ENCODE data around the gene ZXDC. TPM values are rescaled to one million over a fixed set of nuclear protein-coding genes. Genes with fewer than 3 reads are reported as not detected.

Gene ZXDC
- total and polyA plus RNA-seq, 2 donors (not counting 3 experiments of a cell fraction or from before 2014, with no cell fraction given) = 15.2 to 22.6 TPM

DNA sequence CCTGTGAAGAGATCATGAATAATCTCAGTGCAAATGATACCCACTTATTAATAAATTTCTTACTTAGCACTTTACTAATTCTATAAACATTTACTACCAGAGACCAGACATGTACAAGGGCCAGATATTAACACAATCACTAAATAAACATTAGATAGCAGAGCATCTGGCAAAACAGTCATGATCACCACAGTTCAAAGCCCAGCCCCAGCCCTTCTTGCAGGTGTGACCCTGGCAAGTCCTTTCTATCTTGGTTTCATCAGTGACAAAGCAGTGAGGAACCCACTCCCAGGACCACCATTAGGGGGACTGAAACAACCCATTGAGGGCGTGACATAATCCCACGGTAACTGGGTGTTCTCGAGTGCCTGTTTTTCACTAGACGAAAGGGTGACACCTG, 11.6 kb downstream of the ZXDC start:
- Histone ChIP-seq H2AFZ (ENCODE audit: low read depth, low read length) (no peak overlapping the region), H3K4me2 (ENCODE audit: insufficient read depth, low read length) (no peak overlapping the region), H3K4me1 (ENCODE audit: control insufficient read depth, extremely low read depth, insufficient read depth, low read length) (no peaks in the 10 kb centered on the region), H3K9me3 (replicated peaks; ENCODE audit: control insufficient read depth, insufficient read depth, low read length) (no peaks in the 10 kb centered on the region), H4K20me1 (replicated peaks; ENCODE audit: control insufficient read depth, extremely low read depth, insufficient read depth, low read length) (no peaks in the 10 kb centered on the region), H3K27ac (ENCODE audit: insufficient read depth, low read depth, low read length) (no peak overlapping the region), H3K27me3 (ENCODE audit: control insufficient read depth in 2 of 2, insufficient read depth in 2 of 2, low read length in 2 of 2) (no peaks in the 10 kb centered on the region), H3K9ac (replicated peaks; ENCODE audit: extremely low read depth, insufficient read depth, low read length) (no peak overlapping the region), H3K36me3 (ENCODE audit: control insufficient read depth in 2 of 2, extremely low read depth in 1 of 2, insufficient read depth in 2 of 2, low read length in 2 of 2) (peaks cover 21 to 67% of the 10 kb centered on the region in 2 experiments), H3K9me1 (replicated peaks; ENCODE audit: control insufficient read depth, extremely low read depth, insufficient read depth, low read length) (no peaks in the 10 kb centered on the region), H3K79me2 (ENCODE audit: control insufficient read depth, insufficient read depth, low read length) (peaks cover 14% of the 10 kb centered on the region), H3K4me3 (replicated peaks in 1 of 3; ENCODE audit: insufficient read depth in 1 of 3, low read depth in 1 of 3, low read length in 3 of 3) (no peak overlapping the region)
- ChIA-PET CTCF (no interaction called here), POLR2A (no interaction called here)
- FAIRE-seq (no peak), DNase-seq (ENCODE audit: low read depth, low spot score) (no peak)
- intact Hi-C loops (cut with micrococcal nuclease) = no loop called here
- TF ChIP-seq FOS (IDR thresholded peaks at IDR 0.05; ENCODE audit: borderline replicate concordance, insufficient read depth, low read length) (no peak), GATA2 (IDR thresholded peaks at IDR 0.05; ENCODE audit: insufficient read depth, insufficient read length, low read depth, low read length) (no peak), POLR2A (IDR thresholded peaks at IDR 0.05; ENCODE audit: low read depth, low read length) (no peak), POLR2AphosphoS5 (IDR thresholded peaks at IDR 0.05; ENCODE audit: insufficient read depth, low read depth, low read length) (no peak), EZH2 (IDR thresholded peaks at IDR 0.05; ENCODE audit: borderline replicate concordance, low read depth, low read length, severe bottlenecking) (no peak), MYC (IDR thresholded peaks at IDR 0.05; ENCODE audit: low read depth, low read length) (no peak), JUN (IDR thresholded peaks at IDR 0.05; ENCODE audit: borderline replicate concordance, insufficient read depth, insufficient read length, low read depth) (no peak)
- TF ChIP-seq, protein P1, sequence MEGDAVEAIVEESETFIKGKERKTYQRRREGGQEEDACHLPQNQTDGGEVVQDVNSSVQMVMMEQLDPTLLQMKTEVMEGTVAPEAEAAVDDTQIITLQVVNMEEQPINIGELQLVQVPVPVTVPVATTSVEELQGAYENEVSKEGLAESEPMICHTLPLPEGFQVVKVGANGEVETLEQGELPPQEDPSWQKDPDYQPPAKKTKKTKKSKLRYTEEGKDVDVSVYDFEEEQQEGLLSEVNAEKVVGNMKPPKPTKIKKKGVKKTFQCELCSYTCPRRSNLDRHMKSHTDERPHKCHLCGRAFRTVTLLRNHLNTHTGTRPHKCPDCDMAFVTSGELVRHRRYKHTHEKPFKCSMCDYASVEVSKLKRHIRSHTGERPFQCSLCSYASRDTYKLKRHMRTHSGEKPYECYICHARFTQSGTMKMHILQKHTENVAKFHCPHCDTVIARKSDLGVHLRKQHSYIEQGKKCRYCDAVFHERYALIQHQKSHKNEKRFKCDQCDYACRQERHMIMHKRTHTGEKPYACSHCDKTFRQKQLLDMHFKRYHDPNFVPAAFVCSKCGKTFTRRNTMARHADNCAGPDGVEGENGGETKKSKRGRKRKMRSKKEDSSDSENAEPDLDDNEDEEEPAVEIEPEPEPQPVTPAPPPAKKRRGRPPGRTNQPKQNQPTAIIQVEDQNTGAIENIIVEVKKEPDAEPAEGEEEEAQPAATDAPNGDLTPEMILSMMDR (IDR thresholded peaks at IDR 0.05; ENCODE audit: extremely low read depth in 1 of 2, insufficient read depth in 1 of 2, low read depth in 1 of 2, low read length in 2 of 2) = no peak
- TF ChIP-seq, protein P2, sequence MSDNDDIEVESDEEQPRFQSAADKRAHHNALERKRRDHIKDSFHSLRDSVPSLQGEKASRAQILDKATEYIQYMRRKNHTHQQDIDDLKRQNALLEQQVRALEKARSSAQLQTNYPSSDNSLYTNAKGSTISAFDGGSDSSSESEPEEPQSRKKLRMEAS (IDR thresholded peaks at IDR 0.05; ENCODE audit: insufficient read depth, insufficient read length) = no peak
- BruUV-seq (replicated peaks) = no TSS peak
- dilution Hi-C loops (cut with MboI; ENCODE audit: extremely low pct_ligation_motif_present, low sequenced_read_pairs) = no loop called here

Data from endothelial cell of umbilical vein (primary cell).